Fibroblast of peridontal ligament (primary cell): ENCODE measurements around the gene BTBD7.

Experiments
- DNase-seq: peaks from one replicate; pipeline ENCODE4 v3.0.0-alpha.2; 2010; ENCODE audit errors: extremely low read depth

Gene BTBD7

GRCh38 chr14:93329965-93330608 is 2.7 kb downstream of the BTBD7 start:
- no peak for DNase-seq

- DNase-seq = no peak
These were observed 4.3 kb downstream of the BTBD7 start for GRCh38 chr14:93328546-93328945.

GRCh38 chr14:93326196-93326595 is 6.6 kb downstream of the BTBD7 start:
- no peak for DNase-seq

- DNase-seq = no peak
These were observed 9.1 kb downstream of the BTBD7 start for GRCh38 chr14:93323600-93324174.

DNA sequence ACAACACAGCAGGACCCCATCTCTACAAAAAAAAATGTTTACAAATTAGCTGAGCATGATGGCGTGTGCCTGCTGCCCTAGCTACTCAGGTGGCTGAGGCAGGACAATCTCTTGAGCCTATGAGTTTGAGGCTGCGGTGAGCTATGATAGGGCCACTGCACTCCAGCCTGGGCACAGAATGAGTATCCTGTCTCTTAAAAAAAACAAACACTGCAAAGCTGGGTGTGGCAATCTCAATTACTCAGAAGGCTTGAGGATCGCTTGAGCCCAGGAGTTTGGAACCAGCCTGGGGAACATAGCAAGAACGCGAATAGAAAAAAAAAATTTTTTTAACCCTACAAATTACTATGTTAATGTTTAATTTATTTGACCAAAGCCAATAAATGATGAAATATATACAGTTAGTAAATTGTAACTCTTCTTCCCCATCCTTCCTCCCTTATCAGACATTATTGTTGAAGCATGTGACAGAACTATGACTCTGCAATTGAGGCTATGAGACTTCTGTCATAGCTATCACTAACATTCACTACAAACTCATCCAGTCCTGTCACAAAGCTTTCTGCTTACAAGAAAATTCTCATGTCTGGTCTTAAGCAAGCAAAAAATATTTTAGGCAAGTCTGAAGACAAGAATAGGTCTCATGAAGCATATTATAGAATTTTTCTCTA is 9.8 kb downstream of the BTBD7 start:
- no peak for DNase-seq

- no peak for DNase-seq
These were observed 12.3 kb downstream of the BTBD7 start for GRCh38 chr14:93320489-93320888.

- DNase-seq = no peak
These were observed 12.9 kb downstream of the BTBD7 start for GRCh38 chr14:93319958-93320357.

- DNase-seq = no peak
These were observed 13.3 kb downstream of the BTBD7 start for GRCh38 chr14:93319494-93319893.

DNA sequence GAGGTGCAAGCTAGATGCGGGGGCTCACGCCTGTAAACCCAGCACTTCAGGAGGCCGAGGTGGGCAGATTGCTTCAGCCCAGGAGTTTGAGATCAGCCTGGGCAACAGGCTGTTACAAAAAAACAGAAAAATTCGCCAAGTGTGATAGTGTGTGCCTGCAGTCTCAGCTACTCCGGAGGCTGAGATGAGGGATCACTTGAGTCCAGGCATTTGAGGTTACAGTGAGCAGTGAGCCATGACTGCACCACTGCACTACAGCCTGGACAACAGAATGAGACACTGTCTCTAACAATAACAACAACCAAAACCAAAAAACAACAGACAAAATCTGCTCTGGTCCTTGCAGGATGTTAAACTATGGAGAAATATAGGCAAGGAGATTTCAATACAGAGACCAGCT is 13.9 kb downstream of the BTBD7 start:
- peak; percentile 26 for DNase-seq

GRCh38 chr14:93317875-93318807 is 14.7 kb downstream of the BTBD7 start:
- DNase-seq = peak; percentile 64

GRCh38 chr14:93317210-93317874 is 15.5 kb downstream of the BTBD7 start:
- no peak for DNase-seq

GRCh38 chr14:93316716-93317115 is 16.1 kb downstream of the BTBD7 start:
- peak; percentile 20 for DNase-seq

DNA sequence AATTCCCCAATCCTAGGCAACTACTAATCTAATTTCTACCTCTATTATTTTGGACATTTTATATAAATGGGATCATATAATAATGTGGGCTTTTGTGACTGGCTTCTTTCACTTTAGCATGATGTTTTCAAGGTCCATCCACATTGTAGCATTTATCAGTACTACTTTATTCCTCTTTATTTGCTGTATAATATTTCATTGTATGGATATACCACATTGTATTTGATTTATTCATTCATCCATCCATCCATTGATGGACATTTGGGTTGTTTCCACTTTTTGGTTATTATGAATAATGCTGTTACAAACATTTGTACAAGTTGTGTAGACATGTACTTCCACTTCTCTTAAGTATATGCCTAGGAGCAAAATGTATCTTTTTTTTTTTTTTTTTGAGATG is 17.3 kb downstream of the BTBD7 start:
- DNase-seq = no peak

- no peak for DNase-seq
These were observed 21.8 kb downstream of the BTBD7 start for GRCh38 chr14:93311082-93311481.

GRCh38 chr14:93309427-93309966 is 23.3 kb downstream of the BTBD7 start:
- no peak for DNase-seq

DNA sequence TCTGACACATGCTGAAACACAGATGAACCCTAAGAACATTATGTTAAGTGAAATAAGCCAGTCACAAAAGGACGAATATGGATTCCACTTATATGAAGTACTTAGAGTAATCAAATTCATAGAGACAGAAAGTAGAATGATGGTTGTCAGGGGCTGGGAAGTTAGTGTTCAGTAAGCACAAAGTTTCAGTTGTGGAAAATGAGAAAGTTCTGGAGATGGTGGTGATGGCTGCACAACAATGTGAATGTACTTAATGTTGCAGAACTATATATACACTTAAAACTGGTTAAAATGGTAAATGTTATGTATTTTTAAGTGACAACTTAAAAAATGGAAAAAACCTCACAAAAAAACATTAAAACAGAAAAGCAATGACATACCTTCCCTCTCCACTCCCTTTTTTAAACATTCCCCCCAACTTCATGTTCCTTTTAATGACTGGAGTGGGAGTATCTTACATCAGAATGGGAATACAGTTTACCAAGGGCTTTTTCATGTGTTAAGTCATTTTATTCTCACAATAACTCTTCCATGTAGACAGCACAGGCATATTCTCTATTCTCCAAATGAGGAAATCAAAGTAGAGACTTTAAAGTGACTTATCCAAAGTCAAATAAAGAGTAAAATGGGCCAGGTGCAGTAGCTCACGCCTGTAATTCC is 24.0 kb downstream of the BTBD7 start:
- DNase-seq = no peak

DNA sequence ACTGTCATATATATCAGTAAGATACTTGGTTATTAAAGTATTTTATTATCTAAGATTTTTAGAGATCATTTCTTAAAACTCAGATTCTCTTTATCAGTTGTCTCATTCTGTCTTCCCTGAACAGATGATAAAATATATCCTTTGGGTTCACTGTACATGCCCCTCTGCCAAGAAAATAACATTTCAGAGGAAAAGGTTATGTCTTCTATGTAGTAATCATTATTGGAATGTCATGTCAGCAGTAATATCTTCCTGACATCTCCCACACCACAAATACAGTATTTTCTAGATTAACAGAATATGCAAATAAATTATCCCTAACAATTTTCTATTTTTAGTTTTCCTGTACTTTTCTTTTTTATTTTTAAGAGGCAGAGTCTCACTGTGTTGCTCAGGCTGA is 26.0 kb downstream of the BTBD7 start:
- no peak for DNase-seq

DNA sequence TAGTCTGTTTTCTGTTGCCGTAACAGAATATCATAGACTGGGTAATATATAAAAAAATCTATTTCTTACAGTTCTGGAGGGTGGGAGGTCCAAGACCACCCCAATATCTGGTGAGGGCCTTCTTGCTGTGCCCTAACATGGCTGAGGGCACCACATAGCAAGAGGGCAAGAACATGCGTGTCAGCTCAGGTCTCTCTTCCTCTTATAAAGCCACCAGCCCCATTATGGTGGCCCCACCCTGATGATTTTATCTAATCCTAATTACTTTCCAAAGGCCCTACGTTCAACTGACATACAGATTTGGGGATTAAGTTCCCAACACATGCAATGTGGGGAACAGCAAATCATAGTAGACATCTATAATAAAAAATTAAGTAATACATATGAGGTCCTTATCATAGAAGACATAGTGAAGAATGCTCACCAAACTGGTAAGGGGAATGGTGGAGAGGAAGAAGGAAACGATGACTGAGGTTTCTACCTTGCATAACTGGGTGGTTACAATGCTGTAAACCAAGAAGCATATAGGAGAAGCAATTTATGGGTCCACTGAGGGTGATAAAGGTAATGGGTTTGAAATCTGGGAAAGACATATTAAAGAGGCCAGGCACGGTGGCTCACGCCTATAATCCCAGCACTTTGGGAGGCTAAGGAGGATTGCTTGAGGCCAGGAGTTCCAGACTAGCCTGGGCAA is 27.0 kb downstream of the BTBD7 start:
- no peak for DNase-seq

DNA sequence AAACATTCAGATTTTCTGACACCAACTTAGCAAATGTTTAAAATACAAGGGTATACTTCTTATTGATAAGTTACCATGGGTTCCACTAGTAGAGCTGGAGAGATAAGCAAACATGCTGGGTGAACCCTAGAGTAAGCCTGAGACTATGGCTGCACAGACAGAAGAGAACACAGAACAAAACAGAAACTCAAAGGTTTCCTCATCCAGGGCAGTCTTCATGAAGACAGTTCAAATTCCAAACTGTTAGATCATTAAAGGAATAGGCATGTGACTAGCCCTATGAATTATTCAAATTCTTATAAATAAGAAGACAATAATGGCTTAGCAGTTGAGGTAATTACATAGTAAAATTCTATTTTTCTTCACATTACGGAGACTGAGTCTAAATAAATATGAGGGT is 28.1 kb downstream of the BTBD7 start:
- peak; percentile 13 for DNase-seq

- no peak for DNase-seq
These were observed 29.2 kb downstream of the BTBD7 start for GRCh38 chr14:93303659-93304058.
